NOMO-1 treated with DMSO at 0.1 percent for 48 hours (cell line): ENCODE results near the gene BCL2.

Source experiments
- DNase-seq: peaks from one replicate; lab custom pipeline; 2025; ENCODE audit not compliant: unreplicated experiment; lab: John Stamatoyannopoulos, UW

The BCL2 gene

DNA sequence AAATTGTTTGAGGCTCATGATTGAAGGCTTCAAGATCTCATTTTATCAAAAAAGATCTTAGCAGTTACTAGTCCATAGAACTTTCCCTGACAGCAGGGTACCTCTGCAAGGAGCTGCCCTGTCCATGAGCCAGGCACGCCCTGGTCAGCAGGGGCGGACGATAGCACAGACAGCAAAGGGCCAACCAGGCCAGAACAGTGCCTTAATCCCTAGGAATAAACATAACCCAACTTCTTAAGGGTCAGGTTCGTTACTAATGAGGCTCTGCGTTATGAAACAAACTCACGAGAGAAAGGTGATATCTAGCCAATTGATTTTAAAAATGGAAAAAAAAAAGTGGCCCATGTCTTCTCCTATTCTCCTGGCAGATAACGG is 59.2 kb downstream of the BCL2 start:
- no peak for DNase-seq

GRCh38 chr18:63259567-63260379 is 59.8 kb downstream of the BCL2 start:
- no peak for DNase-seq

- DNase-seq: no peak
Observed at GRCh38 chr18:63258749-63259566, 60.6 kb downstream of the BCL2 start.

- DNase-seq: no peak
Observed at GRCh38 chr18:63257453-63257852, 62.1 kb downstream of the BCL2 start.

DNA sequence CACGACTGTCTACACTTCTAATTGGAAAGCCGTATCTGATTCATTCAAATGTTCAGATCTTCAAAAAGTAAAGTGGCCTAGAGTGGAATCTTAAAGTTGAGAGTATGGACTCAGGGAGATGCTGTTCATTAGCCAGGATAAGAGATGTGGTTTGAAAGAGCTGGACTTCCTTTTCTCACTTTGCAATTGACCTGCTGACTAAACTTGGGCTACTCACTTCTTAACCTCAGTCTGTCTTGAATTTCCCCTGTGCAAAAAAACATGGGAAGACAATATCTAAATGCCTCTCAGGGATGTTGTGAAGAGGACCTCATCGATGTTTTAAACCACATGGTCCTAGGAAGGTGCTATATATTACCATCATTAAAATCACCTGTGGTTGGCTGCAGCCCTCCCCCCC is 64.1 kb downstream of the BCL2 start:
- DNase-seq: peak; percentile 32

GRCh38 chr18:63254716-63255399 is 64.7 kb downstream of the BCL2 start:
- DNase-seq: no peak

GRCh38 chr18:63253428-63254372 is 65.9 kb downstream of the BCL2 start:
- DNase-seq: peak; percentile 92

- DNase-seq: no peak
Observed at GRCh38 chr18:63253014-63253413, 66.6 kb downstream of the BCL2 start.

- DNase-seq: no peak
Observed at GRCh38 chr18:63249771-63250170, 69.8 kb downstream of the BCL2 start.

DNA sequence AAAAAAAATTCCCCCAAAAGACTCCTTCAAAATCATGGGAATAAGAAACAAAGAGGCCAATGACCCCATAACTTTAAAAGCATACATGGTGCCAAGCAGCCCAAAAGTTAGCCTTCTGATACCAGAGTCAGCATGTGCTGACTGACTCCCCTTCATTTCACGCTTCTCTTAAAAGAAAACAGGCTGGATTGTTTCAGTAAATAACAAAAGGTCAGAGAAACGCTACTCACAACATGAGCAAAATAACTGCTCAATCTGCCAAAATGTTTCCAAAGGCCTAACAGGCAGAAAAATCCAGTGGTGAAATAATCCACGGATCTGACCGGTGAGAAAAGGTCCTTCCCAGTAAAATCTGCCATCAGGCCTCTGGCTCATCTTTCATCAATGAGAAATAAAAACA is 71.6 kb downstream of the BCL2 start:
- DNase-seq: no peak

- no peak for DNase-seq
Observed at GRCh38 chr18:63247506-63247905, 72.1 kb downstream of the BCL2 start.

GRCh38 chr18:63245600-63245999 is 74.0 kb downstream of the BCL2 start:
- DNase-seq: peak; percentile 61

- no peak for DNase-seq
Observed at GRCh38 chr18:63244607-63245006, 75.0 kb downstream of the BCL2 start.

DNA sequence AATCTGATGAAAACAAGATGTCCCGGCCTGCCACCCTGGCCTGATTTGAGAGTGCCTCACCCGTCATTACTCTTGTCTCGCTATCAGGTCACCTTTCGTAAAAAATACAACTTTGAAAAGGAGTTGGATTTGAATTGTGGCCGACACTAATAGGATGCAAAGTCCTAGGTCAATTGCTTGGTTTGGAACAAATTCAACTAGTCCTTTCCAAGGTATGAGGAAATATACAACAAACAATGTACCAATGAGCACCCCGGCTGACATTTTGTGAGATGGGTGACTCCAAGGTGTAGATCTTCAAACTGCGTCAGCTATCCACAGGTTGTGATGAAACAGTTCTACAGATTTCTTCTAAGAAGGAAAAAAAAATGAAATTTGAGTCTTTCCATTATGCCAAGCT is 77.8 kb downstream of the BCL2 start:
- DNase-seq: no peak

GRCh38 chr18:63241317-63241712 is 78.3 kb downstream of the BCL2 start:
- DNase-seq: no peak

DNA sequence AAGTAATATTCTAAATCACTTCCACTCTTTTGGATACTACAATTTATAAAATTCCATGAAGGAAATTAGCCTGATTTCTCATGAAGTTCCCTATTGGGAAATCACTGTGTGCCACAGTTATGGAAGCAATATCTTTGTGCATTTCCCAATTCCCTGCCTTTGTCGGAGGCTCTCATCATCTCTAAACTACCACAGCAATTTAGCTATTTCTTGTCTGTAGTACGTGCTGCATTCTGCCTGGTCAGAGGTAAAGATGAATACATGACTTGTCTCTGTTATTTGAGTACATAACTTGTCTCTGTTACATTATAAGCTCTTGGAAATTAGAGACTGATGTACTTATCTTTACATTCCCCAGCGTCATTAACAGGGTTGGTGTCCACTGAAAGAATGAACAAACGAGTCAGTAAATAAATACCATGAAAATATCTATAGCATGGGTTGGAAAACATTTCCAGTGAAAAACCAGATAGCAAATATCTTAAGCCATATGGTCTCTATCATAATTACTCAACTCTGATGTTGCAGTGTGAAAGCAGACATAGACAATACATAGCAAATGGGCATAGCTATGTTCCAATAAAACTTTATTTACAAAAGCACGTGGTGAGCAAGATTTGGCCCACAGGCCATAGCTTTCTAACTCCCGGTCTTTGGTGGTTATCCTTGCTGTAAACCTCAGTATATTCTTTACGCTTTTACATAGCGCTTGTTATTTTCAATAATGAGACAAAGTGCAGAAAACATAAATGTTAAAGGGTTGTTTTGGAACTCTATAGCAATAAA is 78.8 kb downstream of the BCL2 start:
- DNase-seq: no peak

- DNase-seq: no peak
Observed at GRCh38 chr18:63238693-63239075, 80.9 kb downstream of the BCL2 start.

GRCh38 chr18:63237881-63238692 is 81.5 kb downstream of the BCL2 start:
- no peak for DNase-seq
